HG03575 (cell line): ENCODE results near the gene HOXB8.

ENCODE experiments used
- ATAC-seq: cut with Tn5 transposase; IDR thresholded peaks from one replicate; pipeline ENCODE4 v1.9.1; 2021; ENCODE audit not compliant: unreplicated experiment, insufficient number of reproducible peaks, low FRiP score; ENCODE audit errors: extremely low read depth

Gene HOXB8

DNA sequence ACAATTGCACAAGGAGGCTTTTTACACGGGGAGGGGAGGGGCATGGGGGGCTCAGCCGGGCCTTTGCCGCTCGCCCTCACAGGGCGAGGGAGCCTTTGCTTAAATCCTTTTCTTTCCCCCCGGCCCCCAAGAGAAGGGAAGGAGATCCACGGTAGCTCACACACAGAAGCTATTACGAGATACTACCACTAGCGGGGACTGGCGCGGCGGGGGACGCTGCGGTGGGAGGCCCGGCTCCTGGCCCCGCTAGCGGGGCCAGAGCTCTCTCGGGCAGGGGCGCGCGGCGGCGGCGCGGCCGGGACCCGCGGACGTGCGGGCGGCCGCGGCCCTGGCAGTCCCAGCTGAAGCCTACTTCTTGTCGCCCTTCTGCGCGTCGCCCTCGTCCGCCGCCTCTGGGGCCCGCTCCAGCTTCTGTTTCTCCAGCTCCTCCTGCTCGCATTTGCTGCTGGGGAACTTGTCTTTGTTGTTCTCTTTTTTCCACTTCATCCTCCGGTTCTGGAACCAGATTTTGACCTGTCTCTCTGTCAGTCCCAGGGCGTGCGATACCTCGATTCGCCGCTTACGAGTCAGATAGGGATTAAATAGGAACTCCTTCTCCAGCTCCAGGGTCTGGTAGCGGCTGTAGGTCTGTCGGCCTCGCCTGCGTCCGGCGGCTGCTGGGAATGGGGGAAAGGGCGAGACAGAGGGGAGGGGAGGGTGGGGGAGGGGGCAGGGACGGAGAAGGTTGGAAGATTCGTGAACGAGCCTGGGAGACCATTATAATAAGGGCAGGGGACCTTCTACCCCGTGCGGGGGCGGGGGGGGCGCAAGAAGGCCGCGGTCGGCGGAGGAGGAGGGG is 2.0 kb downstream of the HOXB8 start:
- no peak for ATAC-seq

DNA sequence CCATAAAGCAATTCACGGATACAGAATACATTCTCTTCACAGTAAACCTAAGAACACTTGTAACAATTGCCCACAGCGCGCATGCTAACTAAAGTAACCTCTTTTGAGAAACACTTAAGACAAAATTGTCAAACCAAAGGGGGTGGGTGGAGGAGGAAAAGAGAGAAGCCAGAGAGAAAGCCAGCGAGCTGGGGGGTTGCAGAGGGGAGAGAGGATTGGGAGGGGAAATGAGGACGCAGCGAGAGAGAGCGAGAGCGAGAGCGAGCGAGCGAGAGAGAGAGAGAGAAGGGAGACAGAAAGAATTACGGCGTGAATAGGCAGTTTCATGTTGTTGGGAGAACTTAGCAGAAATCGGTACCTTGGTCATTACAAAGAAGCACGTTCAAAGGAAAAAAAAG is 2.6 kb downstream of the HOXB8 start:
- no peak for ATAC-seq

DNA sequence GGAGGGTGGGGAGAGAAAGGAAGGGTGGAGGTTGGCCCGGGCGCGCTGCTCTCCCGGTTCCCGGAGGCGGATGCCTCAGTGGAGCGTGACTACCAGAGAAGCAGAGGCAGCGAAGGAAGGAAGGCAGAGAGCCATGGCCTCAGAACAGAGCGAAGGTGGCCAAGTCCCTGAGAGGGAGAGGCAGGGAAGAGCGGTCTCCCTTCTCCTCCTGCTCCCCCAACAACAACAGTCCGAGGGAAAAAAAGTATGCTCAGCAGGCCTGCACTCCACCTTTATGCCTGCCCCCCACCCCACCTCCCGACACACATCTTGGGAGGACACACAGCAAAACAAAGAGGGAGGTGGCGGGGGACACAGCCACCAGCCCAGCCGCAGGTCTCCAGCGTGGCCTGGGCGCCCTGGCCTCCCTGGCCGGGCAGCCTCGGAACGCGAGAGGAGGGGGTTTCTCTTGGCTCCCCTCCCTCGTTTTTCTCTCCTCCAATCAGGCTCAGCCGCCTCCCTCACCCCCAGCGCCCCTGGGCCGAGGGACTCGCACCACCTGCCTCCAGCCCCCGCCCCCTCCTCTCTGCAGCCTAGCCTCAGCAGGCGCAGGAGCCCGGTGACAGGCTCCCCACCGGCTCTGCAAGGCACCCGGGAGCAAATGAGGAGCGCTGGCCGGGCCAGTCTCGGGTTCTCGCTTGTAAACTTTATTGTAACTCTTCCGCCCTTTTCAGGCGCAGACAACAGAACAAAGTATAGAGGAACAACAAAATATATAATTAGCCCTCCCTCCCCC is 3.2 kb downstream of the HOXB8 start:
- no peak for ATAC-seq

- no peak for ATAC-seq
Measured at GRCh38 chr17:48611213-48611612, 3.9 kb downstream of the HOXB8 start.

DNA sequence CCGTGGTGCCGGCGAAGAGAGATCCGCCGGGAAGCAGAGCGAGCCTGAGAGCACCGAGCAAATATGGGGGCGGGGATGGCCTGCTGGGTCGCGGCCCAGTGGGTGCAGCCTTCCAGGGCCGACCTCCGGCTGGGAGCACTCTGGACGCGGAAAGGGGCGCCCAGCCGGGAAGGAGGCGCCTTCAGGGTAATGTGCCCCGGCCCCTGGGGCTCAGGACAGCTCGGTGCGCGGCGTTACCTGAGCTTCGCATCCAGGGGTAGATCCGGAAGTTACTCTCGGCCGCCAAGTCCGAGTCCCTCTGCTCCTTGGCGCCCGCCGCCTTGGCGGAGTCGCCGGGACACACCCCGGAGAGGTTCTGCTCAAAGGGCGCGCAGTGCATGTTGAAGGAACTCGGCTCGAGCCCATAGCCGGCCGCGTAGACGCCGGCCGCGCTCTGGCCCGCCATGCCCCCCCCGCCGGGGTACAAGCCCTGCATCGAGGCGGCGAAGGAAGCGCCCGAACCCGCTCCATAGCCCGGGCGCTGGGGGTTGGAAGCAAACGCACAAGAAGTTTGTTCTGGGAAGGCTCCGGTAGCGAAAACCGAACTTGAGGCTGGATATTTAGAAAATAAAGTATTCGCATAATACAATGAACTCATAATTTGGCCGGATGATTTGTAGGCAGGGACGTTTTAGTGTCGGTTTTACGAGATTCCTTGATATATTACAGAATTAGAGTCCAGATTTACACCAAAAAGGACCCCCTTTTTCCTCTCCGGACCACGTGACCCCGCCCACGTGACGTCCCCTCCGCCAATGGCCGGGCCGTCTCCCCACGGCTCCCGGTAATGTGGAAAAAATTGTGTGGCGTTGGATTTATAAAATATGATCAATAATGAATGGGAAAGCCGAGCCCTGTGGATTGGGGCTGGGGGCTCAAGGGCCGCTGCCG is 4.5 kb downstream of the HOXB8 start, which contains the start of gene HOXB7:
TSS of gene HOXB7 (minus strand) at position 736 of the 930 bp plus-strand sequence. CDS start at position 637, 99 bp downstream.
- ATAC-seq, result no peak

GRCh38 chr17:48609759-48610281 is 5.3 kb downstream of the HOXB8 start:
- ATAC-seq, result no peak

GRCh38 chr17:48609033-48609432 is 6.1 kb downstream of the HOXB8 start:
- no peak for ATAC-seq

DNA sequence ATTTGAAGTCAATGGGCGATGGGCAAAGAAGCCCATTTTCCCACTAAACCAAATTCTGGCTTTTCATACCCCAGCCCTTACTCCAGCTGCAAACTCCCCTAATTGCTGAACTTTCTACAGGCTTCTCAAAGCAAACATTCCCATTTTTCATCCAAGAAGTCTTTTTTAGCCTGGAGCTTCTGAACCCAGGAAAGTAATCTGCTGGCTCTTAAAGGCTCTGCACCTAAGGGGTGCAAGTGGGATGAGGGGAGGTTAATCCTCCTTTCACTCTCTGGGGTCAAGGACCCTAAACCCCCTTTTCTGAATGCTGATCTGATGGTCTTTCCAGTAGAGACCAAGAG is 6.6 kb downstream of the HOXB8 start:
- ATAC-seq, result no peak

GRCh38 chr17:48606892-48607614 is 8.0 kb downstream of the HOXB8 start:
- ATAC-seq, result no peak

DNA sequence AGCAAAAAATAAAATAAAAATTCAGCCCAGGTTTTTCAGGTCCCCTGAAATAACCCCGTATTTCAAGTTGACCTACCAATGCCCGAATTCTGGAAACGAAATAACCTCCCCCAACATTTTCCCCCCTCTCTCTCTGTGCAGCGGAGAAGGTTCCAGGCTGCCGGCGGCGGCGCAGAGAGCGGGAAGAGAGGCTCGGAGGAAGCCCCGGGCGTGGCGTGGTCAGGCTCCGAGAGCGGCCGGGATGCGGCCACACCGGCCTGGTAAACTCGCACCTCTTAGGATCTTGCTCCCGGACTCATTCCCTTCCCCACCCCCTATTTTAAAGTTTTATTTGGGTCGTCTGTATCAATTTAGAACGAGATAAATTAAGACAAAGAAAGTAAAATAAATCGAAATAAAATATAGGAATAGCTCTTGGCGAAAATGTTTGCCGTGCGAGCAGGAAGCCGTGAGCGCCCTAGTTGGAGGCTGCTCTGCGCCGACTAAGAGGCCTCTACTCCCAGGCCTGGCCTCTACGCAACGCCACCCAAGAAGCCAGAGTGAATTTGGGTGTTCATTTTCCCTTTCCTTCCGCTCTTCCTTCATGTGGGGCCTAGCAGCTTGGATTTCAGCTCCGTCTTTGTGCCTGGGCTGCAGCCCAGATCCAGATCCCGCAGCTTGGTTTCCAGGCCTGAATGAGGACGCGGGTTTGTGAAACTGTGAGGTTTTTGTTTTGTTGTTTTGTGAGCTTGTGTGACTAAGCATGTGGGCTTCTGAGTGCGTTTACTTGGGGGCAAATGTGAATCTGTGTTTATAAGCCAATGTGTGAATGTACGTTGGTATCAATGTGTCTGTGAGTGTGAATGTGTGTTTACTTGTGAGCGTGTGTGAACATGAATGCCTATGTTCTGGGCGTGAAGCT is 8.9 kb downstream of the HOXB8 start:
- ATAC-seq, result no peak

DNA sequence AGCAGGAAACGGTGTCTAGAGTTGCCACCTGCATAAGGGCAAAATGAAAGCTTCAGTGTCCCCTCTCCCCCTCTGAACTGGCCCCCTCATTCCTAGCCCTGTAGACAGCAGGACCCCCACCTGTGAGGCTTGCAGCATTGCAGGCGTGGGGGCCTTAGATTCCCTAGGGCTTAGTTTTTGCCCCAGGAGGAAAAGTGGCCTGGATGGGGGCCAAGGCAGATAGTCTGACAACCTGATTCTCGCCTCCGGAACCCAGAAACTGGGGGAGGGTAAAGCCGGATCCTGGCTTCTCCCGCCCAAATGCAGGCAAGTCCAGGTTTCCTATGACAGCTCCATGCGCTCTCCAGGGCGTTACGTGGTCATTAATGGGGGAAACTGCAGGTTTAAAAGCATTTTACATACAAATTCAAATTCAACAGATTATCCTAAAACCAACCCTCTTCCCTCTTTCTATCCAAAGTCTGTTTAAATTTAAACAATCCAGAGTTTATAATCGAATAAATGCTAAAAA is 9.6 kb downstream of the HOXB8 start:
- ATAC-seq, result no peak

GRCh38 chr17:48604770-48605329 is 10.2 kb downstream of the HOXB8 start, which contains the start of gene HOXB6:
HOXB6 (minus strand) TSS chr17:48604986; CDS start chr17:48598150, 6,836 bp downstream.
- no peak for ATAC-seq

- no peak for ATAC-seq
Measured at GRCh38 chr17:48603959-48604769, 10.9 kb downstream of the HOXB8 start.

DNA sequence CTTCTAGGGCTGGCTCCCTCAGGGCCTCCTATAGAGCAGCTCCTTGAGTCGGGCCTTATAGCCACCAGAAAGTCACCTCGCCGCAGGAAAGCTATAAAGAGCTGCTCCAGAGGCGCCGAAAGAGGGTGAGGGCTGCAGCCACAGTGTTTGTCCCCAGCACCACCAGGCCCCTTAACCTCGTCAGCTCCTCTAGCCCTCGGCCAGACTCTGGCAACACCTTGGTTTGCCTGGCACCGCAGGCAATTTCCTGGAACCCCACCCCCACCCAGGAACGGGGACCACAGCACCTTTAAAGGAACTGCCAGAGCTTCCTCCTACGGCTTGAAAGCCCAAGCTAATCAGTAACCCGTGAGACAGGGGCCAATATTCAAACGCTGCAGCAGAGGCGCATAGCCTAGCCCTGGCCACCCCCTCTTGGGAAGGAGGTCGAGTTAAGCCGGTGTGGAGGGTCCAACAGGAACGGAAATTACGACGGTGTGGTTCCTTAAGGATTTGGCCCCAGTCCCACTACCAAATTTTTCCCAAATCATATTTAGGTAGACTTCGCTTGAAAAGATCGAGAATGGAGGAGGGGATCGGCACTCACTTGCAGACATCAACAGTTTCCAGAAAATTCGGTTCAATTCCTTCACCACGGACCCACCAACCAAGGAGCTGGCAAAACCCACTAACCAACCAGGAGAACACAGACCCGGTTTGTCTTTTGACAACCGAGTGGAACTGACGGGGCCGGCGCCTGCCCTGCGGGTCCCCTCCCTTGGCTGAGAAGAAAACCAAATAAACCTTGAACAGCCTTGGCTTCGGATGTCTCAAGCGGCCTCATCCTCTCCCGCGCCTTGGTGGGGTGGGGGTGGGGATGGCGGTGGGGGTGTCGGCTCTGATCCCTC is 13.3 kb downstream of the HOXB8 start:
- no peak for ATAC-seq

DNA sequence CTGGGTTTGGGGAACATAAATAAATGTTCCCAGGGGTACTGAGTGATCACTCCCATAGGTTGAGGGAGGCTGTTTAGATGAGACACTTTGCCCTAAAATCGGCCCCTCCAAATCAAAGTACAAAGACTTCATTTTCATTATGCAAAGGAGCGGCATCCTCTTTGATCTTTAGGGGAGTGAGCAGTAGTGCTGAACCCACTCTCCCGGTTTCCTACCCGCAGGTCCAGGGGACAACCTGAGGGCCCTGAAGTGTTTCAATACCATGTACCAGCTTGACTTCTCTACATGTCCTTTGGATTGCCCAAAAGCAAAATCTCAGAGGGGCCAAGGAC is 13.9 kb downstream of the HOXB8 start:
- no peak for ATAC-seq
